Measurements from ENCODE around the gene CYP2E1. TPM values are rescaled to one million over a fixed set of nuclear protein-coding genes. Genes with fewer than 3 reads are reported as not detected.

CYP2E1 gene
- total and polyA plus RNA-seq, 2 of the 13 experiments (the other 11 are each of a cell fraction or from before 2014, with no cell fraction given): 0.27 to 0.63 TPM

GRCh38 chr10:133555521-133555920 is 28.4 kb downstream of the CYP2E1 start (continued):
- TF ChIP-seq ARID5B (CRISPR knock-in tag; IDR thresholded peaks at IDR 0.05) (no peak), KAT8 (CRISPR knock-in tag; IDR thresholded peaks at IDR 0.05) (no peak), NR1H2 (CRISPR knock-in tag; IDR thresholded peaks at IDR 0.05; ENCODE audit: borderline replicate concordance, low read depth) (no peak)

- H3K36me3 ChIP-seq (replicated peaks in 1 of 2; ENCODE audit: control insufficient read depth in 1 of 2, insufficient read depth in 2 of 2, low read length in 2 of 2): no peaks in the 10 kb centered on the region
- H3K27ac ChIP-seq (ENCODE audit: extremely low read length, insufficient read depth, low read length): no peak overlapping the region
- DNase-seq (ENCODE audit: low spot score): no peak
- no peaks in the 10 kb centered on the region for H3K9me3 ChIP-seq (ENCODE audit: low read length)
- no peaks in the 10 kb centered on the region for H4K20me1 ChIP-seq (ENCODE audit: insufficient read depth, low read length)
- WGBS (ENCODE audit: low lambda C conversion rate): 2% methylated on average over 3 of the region's 3 CpGs
- H3K4me2 ChIP-seq (ENCODE audit: low read depth, low read length): no peak overlapping the region
- no peak overlapping the region for H3K4me3 ChIP-seq (replicated peaks in 1 of 3; ENCODE audit: insufficient read depth in 1 of 3, low read depth in 2 of 3, low read length in 3 of 3)
- H3K27me3 ChIP-seq (ENCODE audit: control insufficient read depth in 1 of 2, insufficient read depth in 2 of 2, low read length in 2 of 2): peaks cover 0 to 40% of the 10 kb centered on the region in 2 experiments
- intact Hi-C loops (cut with micrococcal nuclease; ENCODE audit: unreplicated experiment): no loop called here
- ChIA-PET POLR2A (no interaction called here), CTCF (ENCODE audit: low intra/inter-chr PET ratio, low total read pairs) (no interaction called here)
- no TSS peak for BruUV-seq (replicated peaks)
- TF ChIP-seq POGZ (CRISPR knock-in tag; IDR thresholded peaks at IDR 0.05) (no peak), ATF2 (CRISPR knock-in tag; IDR thresholded peaks at IDR 0.05) (no peak), TOE1 (CRISPR knock-in tag; IDR thresholded peaks at IDR 0.05) (no peak), IRF9 (CRISPR knock-in tag; IDR thresholded peaks at IDR 0.05; ENCODE audit: borderline replicate concordance) (no peak), SP2 (CRISPR knock-in tag; IDR thresholded peaks at IDR 0.05) (no peak), CREM (IDR thresholded peaks at IDR 0.05) (no peak), CREM (CRISPR knock-in tag; IDR thresholded peaks at IDR 0.05) (no peak), KDM2A (CRISPR knock-in tag; IDR thresholded peaks at IDR 0.05; ENCODE audit: borderline replicate concordance, low read depth) (no peak), SP1 (IDR thresholded peaks at IDR 0.05) (no peak), SP1 (CRISPR knock-in tag; IDR thresholded peaks at IDR 0.05) (no peak), ZNF3 (CRISPR knock-in tag; IDR thresholded peaks at IDR 0.05) (no peak), ZBTB33 (CRISPR knock-in tag; IDR thresholded peaks at IDR 0.05) (no peak)
- ATAC-seq: no peak
- no peaks in the 10 kb centered on the region for H3K79me2 ChIP-seq (ENCODE audit: insufficient read depth, low read length)
- no peak overlapping the region for H2AFZ ChIP-seq (ENCODE audit: low read length)
- H3K9ac ChIP-seq (ENCODE audit: insufficient read depth, low read depth, low read length): no peak overlapping the region
- H3K4me1 ChIP-seq (ENCODE audit: insufficient read depth, low read length): no peaks in the 10 kb centered on the region
- FAIRE-seq: no peak
- in situ Hi-C loops (cut with HindIII; ENCODE audit: extremely low pct_ligation_motif_present, low pct_unique_long_range_greater_than_20kb): no loop called here
Observed at GRCh38 chr10:133557381-133557780, 30.2 kb downstream of the CYP2E1 start.
